Panc1 (cell line): ENCODE data around the gene NFATC1. TPM values are rescaled to one million over a fixed set of nuclear protein-coding genes. Genes with fewer than 3 reads are reported as not detected.

Experiments used
- ATAC-seq: fragments of 200-7000 bp; cut with Tn5 transposase; 2 replicates; pipeline ENCODE4 v1.9.1; 2020; ENCODE audit warnings: mild to moderate bottlenecking, moderate library complexity
- BruUV-seq: library from RNA; stranded (reverse); fragments of 400-500 nt; replicated peaks from 2 replicates; lab custom pipeline; 2021; lab: Mats Ljungman, UMichigan
- CTCF ChIA-PET: fragments of 300-600 bp; sonication (Branson Sonifier 250); formaldehyde crosslinking; loops from one replicate; lab custom pipeline; 2022; ENCODE audit warnings: antibody characterized with exemption; lab: Charles Lee
- POLR2A ChIA-PET: fragments of 300-600 bp; sonication (Branson Sonifier 250); formaldehyde crosslinking; loops from one replicate; lab custom pipeline; 2022; ENCODE audit warnings: antibody characterized with exemption; lab: Charles Lee
- DNase-seq: peaks from one replicate; pipeline ENCODE4 v3.0.0-alpha.2; 2010; ENCODE audit warnings: low read depth, low spot score
- H3K27ac ChIP-seq: 2 replicates; pipeline ENCODE4 v1.5.1; 2011; ENCODE audit warnings: mild to moderate bottlenecking, low read length, inconsistent platforms
- H3K27me3 ChIP-seq: fragments of 200-500 bp; sonication (Bioruptor generic); 2 replicates; pipeline ENCODE4 v1.6.0; 2014; ENCODE audit warnings: low read length, inconsistent platforms; ENCODE audit not compliant: control insufficient read depth, insufficient read depth
- H3K36me3 ChIP-seq: fragments of 200-500 bp; sonication (Bioruptor generic); 2 replicates; pipeline ENCODE4 v1.5.1; 2014; ENCODE audit warnings: inconsistent platforms, mild to moderate bottlenecking, low read length, moderate library complexity; ENCODE audit not compliant: control insufficient read depth, insufficient read depth
- H3K4me1 ChIP-seq: 2 replicates; pipeline ENCODE4 v1.5.1; 2011; ENCODE audit warnings: inconsistent platforms, mild to moderate bottlenecking, low read length, moderate library complexity; ENCODE audit not compliant: control insufficient read depth, insufficient read depth
- H3K4me3 ChIP-seq, 2 experiments: 2 replicates each; pipeline ENCODE4 v1.5.1; 2011 to 2012; ENCODE audit warnings: low read depth in 2 of 2, low read length in 2 of 2, mild to moderate bottlenecking in 2 of 2, inconsistent platforms in 1 of 2, moderate library complexity in 1 of 2
- H3K9me3 ChIP-seq: fragments of 200-500 bp; sonication (Bioruptor generic); 2 replicates; pipeline ENCODE4 v1.5.1; 2014; ENCODE audit warnings: low read depth, mild to moderate bottlenecking, inconsistent platforms, low read length, moderate library complexity; ENCODE audit not compliant: control insufficient read depth, insufficient read depth
- POLR2AphosphoS5 ChIP-seq: IDR thresholded peaks from 2 replicates; pipeline ENCODE4 v1.6.1; 2012; ENCODE audit warnings: mild to moderate bottlenecking, low read depth, low read length, moderate library complexity
- SIN3A ChIP-seq: IDR thresholded peaks from 2 replicates; pipeline ENCODE4 v1.6.1; 2012; ENCODE audit warnings: low read depth, mild to moderate bottlenecking, low read length, moderate library complexity, borderline replicate concordance; ENCODE audit not compliant: insufficient read depth
- TCF7L2 ChIP-seq: IDR thresholded peaks from 2 replicates; pipeline ENCODE4 v1.6.1; 2011; ENCODE audit warnings: mild to moderate bottlenecking, low read depth, low read length, inconsistent platforms
- in situ Hi-C: cut with HindIII; loops from 2 replicates; pipeline ENCODE4 v1.10.0; 2016; ENCODE audit warnings: low sequenced_read_pairs, low pct_unique_long_range_greater_than_20kb
- intact Hi-C: fragments of 100-400 bp; cut with micrococcal nuclease; formaldehyde crosslinking; loops from one replicate; pipeline ENCODE4 v1.10.0; 2022; ENCODE audit not compliant: unreplicated experiment
- total RNA-seq: library from RNA; stranded (reverse); gene quantifications from one replicate; pipeline ENCODE4 v1.2.1, GENCODE V29; 2021; ENCODE audit not compliant: unreplicated experiment
- TF ChIP-seq, protein P1 (sequence below): fragments of 450-650 bp; IDR thresholded peaks from 2 replicates; pipeline ENCODE4 v1.5.1; 2017; ENCODE audit warnings: mild to moderate bottlenecking
- TF ChIP-seq, protein P2 (sequence below), 2 experiments: IDR thresholded peaks; 2 replicates each; pipeline ENCODE4 v1.6.1; 2011 to 2012; ENCODE audit warnings: low read depth in 2 of 2, control low read depth in 1 of 2, low read length in 1 of 2, mild to moderate bottlenecking in 1 of 2, moderate library complexity in 1 of 2; ENCODE audit not compliant: insufficient read depth in 1 of 2

NFATC1 gene
- total RNA-seq, 1 experiment from 2014 or later: 30.8 TPM

DNA sequence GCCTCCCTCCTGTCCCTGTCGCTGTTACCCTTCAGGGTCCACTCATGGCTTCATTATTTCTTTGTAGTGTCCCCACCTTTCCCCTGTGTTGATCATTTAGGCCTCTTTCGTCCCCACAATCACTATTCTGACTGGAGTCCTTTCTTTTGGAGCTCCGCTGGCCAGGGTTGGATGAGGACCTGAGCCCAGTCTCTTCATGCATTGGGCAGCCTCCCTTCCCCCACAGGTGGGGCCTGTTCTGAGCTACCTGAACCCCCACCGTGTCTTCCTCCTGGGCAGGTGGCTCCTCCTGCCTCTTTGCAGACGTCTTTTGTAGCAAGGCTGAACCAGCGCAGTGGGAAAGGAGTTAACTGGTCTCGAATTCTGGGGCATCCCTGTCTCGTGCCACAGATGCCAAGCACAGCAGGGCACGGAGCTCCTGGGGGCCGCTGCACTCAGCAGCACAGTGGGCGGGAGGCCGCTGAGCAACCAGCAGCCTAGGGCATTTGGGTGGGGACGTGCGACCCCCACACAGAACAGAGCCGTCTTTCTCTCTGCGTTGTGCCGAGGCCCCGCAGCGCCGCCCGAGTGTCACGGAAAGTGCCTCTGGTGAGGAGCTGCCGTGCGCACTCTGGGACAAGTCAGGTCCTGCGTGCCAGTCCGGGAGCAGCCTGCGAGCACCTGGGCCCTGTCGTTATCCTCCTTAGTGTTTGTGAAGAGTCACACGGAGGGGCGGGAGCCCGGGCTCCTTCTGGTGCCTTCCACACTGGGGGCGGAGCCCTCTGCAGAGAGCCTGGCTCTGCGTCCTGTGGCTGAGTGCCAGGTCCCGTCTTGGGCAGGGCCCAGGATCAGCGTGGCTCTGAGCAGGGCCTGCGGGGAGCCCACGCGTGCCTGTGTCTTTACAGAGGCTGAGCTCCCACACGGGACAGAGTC is 130.1 kb downstream of the NFATC1 start:
- DNase-seq (no peak), ATAC-seq (no peak)
- ChIA-PET POLR2A (no interaction called here), CTCF (no interaction called here)
- TF ChIP-seq TCF7L2: no peak
- no peak for TF ChIP-seq SIN3A
- TF ChIP-seq, protein P1, sequence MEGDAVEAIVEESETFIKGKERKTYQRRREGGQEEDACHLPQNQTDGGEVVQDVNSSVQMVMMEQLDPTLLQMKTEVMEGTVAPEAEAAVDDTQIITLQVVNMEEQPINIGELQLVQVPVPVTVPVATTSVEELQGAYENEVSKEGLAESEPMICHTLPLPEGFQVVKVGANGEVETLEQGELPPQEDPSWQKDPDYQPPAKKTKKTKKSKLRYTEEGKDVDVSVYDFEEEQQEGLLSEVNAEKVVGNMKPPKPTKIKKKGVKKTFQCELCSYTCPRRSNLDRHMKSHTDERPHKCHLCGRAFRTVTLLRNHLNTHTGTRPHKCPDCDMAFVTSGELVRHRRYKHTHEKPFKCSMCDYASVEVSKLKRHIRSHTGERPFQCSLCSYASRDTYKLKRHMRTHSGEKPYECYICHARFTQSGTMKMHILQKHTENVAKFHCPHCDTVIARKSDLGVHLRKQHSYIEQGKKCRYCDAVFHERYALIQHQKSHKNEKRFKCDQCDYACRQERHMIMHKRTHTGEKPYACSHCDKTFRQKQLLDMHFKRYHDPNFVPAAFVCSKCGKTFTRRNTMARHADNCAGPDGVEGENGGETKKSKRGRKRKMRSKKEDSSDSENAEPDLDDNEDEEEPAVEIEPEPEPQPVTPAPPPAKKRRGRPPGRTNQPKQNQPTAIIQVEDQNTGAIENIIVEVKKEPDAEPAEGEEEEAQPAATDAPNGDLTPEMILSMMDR: no peak
- TF ChIP-seq, protein P2, sequence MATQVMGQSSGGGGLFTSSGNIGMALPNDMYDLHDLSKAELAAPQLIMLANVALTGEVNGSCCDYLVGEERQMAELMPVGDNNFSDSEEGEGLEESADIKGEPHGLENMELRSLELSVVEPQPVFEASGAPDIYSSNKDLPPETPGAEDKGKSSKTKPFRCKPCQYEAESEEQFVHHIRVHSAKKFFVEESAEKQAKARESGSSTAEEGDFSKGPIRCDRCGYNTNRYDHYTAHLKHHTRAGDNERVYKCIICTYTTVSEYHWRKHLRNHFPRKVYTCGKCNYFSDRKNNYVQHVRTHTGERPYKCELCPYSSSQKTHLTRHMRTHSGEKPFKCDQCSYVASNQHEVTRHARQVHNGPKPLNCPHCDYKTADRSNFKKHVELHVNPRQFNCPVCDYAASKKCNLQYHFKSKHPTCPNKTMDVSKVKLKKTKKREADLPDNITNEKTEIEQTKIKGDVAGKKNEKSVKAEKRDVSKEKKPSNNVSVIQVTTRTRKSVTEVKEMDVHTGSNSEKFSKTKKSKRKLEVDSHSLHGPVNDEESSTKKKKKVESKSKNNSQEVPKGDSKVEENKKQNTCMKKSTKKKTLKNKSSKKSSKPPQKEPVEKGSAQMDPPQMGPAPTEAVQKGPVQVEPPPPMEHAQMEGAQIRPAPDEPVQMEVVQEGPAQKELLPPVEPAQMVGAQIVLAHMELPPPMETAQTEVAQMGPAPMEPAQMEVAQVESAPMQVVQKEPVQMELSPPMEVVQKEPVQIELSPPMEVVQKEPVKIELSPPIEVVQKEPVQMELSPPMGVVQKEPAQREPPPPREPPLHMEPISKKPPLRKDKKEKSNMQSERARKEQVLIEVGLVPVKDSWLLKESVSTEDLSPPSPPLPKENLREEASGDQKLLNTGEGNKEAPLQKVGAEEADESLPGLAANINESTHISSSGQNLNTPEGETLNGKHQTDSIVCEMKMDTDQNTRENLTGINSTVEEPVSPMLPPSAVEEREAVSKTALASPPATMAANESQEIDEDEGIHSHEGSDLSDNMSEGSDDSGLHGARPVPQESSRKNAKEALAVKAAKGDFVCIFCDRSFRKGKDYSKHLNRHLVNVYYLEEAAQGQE (IDR thresholded peaks at IDR 0.05; ENCODE audit: insufficient read depth in 1 of 2, low read depth in 2 of 2, low read length in 1 of 2): no peak
- no peak for TF ChIP-seq POLR2AphosphoS5
- no TSS peak for BruUV-seq
- in situ Hi-C loops: no loop called here
- Histone ChIP-seq H3K4me3 (no peak overlapping the region), H3K27me3 (no peaks in the 10 kb centered on the region), H3K4me1 (no peaks in the 10 kb centered on the region), H3K9me3 (no peaks in the 10 kb centered on the region), H3K27ac (no peak overlapping the region), H3K36me3 (no peaks in the 10 kb centered on the region)
- intact Hi-C loops: no loop called here

DNA sequence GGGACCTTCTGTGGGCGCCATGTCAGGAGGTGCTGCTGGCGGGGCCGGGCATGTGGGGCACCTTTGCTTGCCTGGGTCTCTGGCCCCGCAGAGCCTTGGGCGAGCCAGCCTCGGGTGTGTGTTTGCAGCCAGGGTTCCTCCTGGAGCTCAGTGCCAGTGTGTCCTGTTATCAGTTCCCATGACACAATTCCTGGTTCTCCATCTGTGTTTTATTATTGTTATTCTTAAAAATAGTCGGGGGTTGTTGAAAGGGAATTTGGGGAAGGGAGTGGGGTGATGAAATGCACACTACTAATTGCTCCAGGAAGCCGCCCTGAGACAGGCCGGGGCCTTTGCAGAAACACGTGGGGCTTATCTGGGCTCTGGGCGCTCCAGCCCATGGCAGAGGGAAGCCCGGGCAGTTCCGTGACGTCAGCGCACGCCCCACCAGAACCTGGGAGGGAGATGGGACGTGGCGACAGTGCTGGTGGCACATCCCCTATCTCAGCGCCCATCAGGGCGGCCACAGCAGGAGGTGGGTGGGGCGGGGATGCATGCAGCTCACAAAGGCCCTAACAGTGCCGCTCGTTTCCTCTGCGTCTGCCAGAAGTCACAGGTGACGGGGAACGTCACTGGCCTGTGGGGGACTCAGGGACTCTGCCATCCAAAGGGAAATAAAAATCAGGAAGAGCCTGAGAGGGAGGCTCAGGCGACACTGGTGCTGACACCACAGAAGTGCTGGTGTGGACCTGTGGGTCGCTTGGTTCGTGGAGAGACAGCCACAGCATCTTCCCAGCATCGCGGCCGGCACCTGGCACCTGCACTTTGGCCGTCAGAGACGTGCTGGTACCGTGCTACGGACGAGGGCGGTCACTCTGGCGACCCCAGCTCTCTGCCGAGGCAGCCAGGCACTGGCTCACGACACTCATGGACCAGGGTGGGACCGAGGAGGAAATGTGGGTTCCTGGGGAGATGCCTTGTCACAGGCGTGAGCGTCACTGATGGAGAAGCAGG is 131.0 kb downstream of the NFATC1 start:
- ATAC-seq: no peak
- no peaks in the 10 kb centered on the region for H3K9me3 ChIP-seq
- POLR2A ChIA-PET: no interaction called here
- no peak overlapping the region for H3K4me3 ChIP-seq
- no peak for DNase-seq
- H3K27ac ChIP-seq: no peak overlapping the region
- intact Hi-C loops: no loop called here
- no peaks in the 10 kb centered on the region for H3K4me1 ChIP-seq
- TF ChIP-seq, protein P1: no peak
- no peaks in the 10 kb centered on the region for H3K27me3 ChIP-seq
- H3K36me3 ChIP-seq: no peaks in the 10 kb centered on the region
- in situ Hi-C loops: no loop called here
- CTCF ChIA-PET: no interaction called here
- BruUV-seq: no TSS peak
